GM19099 (cell line): ENCODE results near the gene ST8SIA4.

Experiments used
- POLR2A ChIP-seq: IDR thresholded peaks from 3 replicates; pipeline ENCODE4 v1.6.1; 2011; ENCODE audit warnings: low read depth; ENCODE audit not compliant: insufficient read length; ENCODE audit errors: extremely low read depth

Gene ST8SIA4

DNA sequence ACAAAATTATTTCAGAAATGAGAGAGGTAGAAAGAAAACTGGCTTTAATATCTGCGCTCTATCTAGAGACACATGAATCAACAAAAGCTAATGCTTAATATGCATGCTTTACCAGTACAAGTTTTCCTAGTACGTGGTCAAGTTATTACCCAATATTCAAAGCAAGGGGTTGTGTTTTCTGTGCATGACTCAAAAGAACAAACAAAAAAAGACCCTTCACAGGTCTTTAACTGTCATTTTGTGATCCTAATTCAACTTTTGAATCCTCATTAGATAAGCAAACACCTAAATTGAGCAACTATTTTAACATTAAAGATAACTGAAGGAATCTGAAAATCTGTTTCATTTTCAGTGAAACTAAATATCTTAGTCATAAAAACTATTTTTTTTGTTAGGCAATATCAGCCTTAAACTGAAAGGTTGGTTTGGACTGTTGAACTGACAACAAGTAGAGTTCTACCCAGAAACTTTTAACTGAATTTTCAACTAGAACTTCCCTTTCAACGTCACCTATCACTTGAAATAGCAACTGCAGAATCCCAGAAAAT is 12.5 kb downstream of the ST8SIA4 start:
- no peak for TF ChIP-seq POLR2A

DNA sequence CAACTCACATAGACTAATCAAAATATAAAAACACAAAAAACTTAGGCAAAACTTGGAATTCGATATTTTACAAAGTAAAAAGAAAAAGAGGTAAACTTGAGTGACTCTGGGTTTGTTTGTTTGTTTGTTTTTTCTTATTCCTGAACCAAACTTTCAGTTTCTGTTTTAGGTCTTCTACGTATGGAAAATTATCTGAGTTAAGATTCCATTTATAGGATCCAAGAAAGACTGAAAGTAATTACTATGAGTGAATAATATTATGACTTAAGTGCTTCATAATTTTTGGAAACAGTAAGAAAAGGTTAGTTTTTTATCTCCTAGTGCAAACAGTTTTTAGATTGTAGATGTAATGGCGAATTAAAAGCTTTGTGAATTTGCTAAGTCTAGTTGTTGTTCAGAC is 13.2 kb downstream of the ST8SIA4 start:
- no peak for TF ChIP-seq POLR2A

DNA sequence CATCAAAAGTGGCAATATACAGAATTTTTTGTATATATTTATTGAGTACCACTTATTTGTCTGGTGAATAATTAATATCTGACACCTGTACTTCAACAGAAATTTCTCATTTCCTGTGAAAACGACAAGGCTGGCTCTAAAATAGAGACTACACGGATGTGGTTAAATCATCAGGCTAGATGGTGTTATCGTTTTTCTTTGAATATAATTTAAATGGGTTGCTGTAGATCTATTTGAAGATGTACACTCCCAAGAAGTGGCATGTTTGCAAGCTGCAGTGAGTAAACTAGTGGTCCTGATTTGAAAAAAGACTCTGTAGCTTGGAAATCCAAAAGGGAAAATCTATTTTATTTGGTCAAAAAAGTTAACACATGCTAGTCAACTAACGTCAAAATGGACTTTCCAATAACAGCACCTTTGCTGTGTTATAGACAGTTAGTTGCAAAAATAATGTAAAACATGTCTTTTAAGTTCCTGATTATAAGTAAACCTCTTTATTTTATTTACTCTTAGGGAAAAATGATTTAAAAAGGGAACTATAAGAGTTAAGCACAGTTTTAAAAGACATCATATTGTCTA is 13.8 kb downstream of the ST8SIA4 start:
- TF ChIP-seq POLR2A, result no peak

DNA sequence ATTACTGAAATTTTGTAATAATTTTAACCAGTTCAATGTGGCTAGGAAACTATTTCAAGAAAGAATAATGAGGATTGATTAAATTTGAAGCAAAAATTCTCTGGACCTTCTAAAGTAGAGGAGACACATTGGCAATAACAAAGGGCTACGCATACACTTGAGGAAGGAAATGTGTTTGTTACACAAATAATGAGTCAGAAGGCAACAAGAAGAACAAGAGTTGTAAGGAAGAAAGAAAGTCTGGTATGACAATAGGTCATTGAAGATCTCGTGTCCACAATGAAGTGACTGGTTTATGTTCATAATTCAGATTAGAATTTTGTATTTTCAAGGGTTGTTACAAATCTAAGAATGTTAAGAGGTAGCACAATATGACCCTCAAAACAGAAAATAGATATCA is 25.8 kb downstream of the ST8SIA4 start:
- TF ChIP-seq POLR2A, result no peak

DNA sequence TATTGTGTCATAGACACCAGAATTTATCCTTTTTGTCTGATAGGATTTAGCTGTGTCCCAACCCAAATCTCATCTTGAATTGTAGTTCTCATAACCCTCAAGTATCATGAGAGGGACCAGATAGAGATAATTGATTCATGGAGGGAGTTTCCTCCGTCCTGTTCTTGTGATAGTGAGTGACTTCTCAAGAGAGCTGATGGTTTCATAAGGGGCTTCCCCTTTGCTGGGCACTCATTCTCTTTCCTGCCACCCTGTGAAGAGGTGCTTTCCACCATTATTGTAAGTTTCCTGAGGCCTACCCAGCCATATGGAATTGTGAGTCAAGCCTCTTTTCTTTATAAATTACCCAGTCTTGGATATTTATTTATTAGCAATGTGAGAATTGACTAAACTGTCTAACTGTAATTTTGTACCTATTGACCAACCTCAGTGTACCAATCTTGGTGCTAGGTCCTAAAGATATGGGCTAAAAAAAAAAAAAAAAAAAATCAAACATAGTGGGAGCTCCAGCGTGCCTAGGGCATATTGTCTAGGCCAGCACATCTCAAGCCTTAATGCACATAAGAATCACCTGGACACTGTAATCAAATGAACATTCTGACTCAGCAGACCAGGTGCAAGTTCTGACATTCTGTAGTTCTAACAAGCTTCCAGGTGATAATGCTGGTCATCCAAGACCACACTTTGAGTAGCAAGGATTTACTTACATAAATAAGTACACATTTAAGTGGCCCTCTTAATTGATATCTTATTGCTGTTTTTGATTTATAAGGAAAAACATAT is 30.5 kb downstream of the ST8SIA4 start:
- no peak for TF ChIP-seq POLR2A

DNA sequence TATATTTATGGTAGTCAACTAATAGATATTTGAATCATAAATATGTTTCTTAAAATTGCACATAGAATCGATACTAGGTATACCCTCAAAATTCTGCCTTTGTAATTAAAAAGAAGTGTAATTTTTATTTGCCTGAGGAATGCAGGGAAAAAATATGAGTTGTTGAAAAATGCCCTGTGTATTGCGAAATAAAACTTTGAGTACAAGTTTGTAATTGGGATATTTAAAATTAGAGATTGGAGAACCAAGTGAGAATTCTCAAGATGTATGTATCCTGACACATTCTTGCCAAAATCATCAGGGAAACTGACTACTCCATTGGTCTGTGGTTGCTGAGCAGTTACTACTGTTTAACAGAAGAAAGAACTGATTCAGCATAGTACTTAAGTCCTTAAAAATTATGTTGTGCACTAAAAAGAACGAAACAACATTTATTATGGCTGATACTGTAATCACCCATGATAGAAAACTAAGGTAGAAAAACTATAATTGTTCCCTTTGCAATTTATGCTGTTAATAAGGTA is 36.0 kb downstream of the ST8SIA4 start:
- no peak for TF ChIP-seq POLR2A

DNA sequence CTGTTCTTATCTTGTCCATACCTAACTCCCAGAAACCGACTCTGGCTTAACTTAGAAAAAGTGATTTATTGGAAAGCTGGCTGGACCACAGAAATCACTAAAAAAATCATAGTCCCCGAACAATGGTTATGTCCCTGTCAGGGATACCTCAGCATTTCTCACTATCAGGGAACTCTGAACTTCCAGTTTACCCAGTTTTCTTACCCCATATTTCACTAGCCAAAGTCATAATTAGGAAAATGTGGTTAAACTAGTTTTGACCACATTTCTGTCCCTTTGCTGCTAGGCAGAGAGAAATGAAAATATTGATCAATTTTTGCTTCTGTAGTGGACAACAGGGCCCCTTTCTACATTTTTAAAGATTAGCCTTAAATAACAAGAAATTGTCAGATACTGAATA is 38.2 kb downstream of the ST8SIA4 start:
- no peak for TF ChIP-seq POLR2A

DNA sequence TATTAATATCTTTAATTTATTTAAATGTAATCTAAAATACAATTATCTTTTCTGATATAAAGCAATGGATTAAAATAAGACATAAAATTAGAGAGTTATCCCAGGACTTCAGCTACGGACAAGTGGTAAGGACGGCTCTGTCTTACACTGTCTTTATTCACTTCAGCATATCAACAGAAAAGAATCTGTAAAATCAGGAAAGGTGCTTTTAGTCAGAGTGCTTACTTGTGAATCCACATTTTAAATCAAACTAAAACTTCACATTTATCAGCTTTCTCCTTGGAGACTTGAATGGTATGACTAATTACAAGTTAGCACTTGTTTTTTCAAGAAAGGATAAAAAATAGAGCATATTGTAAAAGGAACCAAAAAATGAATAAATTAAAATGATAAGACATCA is 39.3 kb downstream of the ST8SIA4 start:
- no peak for TF ChIP-seq POLR2A

DNA sequence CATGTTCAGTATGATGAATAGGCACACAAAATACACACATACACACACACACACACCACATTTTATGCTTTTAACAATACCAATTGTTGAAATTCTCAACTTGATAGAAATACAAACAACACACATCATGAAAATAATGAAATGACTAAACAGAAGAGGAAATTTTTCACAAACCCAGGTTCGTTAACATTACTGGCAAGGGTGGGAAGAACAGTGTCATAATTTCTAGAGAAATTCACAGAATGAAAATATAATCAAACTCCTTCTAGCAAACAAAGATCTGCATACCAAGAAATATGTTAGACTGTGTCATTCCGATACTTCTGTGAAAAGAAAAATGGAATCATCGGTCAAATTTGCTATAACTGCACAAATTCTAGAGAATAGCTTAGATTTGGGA is 41.9 kb downstream of the ST8SIA4 start:
- TF ChIP-seq POLR2A, result no peak

DNA sequence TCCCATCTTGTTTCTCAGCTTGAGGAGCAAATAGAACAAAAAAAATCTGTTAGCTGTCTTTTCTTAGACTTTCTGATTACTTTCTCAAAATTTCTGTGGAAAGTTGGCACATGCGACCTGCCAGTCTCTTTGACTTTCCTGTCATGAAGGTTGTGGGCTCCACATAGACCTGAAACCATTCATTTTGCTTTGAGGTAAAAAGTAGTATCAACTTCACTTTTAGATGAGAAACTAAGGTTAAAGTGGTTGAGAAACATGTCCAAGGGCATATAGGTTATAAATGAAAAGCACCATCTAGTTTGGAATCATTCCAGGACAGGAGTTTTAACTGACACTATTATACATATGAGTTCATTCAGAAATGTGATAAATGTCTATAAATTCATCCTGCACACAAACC is 42.7 kb downstream of the ST8SIA4 start:
- no peak for TF ChIP-seq POLR2A

DNA sequence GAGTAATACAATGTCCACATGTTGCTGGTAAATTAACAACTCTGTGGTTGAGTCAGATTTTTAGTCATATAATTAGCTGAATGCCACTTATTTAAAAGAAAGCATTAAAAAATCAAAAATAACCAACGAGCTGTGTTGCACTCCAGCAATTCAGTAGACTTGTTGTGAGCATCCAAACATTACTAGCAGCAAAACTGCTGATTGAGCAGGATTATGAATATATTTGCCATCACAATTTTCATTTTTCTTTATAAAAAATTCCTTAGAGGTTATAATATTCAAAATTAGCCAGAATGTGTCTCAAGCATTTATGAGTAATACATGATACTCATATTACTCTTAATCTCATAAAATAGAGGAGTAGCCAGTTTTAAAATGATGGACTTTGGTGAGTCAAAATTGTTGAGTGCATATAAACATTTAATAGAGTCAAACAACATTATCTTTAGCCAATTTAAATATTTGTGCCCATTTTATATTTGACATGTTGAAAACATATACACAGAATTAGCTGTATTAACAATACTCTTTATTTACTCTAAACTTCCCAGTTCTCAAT is 44.0 kb downstream of the ST8SIA4 start:
- no peak for TF ChIP-seq POLR2A

DNA sequence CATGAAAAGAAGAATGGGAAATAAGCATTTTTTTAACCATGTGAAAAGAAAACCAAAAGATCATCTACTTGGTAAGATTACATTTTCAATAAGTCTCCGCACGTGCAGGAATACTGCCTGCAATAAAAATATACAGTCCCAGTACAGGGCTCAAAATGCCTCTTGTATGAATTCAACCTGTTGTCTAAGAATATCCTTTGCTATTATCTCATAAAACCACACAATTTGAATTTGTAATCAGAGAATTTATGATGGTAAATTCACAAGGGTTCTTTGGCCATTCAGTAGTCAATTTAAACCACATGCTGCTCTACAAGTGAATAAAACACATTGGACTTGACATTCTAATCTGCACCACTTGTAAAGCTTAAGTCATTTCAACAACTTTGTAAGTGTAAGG is 46.6 kb downstream of the ST8SIA4 start:
- no peak for TF ChIP-seq POLR2A

DNA sequence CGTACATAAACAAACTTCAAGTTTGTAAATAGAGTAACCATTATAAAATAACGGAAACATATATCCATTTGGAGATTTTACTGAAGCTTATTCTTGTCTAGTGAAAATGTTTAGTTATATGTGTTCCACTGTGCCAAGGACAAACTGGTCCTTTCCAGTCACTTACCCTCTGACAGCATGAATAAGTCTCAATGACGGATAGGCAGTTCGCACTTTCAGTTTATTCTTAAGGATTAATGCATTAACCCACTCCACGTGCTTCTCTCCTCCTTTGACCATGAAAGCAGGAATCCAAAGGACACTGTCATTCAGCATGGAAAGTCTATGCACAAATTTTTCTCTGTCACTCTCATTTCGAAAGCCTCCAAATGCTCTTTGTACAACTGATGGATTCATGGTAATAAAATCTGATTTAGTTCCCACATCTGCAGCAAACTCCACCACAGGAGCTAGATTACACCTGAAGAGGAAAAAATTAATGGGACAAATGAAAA is 47.1 kb downstream of the ST8SIA4 start:
- TF ChIP-seq POLR2A, result no peak

DNA sequence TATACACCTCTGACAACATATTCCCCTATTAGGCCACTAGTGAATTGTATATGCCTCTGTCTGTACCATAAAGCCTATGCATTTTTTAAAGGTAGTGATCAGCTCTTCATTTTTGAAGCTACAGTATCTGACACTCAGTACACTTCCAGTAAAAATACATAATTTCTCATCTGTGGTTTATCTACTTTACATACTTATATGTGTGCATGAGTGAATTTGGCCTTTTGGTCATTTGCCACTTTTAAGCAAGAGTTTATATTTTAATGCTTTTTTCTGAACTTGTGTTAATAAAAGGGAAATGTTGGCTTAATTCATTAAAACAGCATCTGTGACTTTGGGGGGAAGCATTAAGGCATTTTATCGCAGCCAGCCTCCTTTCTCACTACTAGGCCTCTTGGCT is 47.8 kb downstream of the ST8SIA4 start:
- TF ChIP-seq POLR2A, result no peak

DNA sequence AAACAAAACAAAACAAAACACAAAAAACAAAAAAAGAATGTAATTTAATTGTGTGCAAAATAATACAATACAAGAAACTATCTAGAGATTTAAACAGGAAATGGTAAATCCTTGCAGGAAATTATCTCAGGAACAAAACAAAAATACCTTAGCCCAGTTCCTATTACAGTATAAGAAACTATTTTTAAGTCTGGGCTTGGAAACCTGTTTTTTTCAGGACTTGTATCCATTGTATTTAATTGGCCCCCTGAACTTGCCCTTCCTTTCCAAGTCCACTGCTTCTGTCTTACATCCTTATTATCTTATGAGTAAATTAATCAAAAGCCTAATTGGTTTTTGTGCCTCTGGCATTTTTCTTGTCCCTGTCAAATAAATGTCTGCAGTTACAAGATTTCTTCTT is 48.5 kb downstream of the ST8SIA4 start:
- TF ChIP-seq POLR2A, result no peak

DNA sequence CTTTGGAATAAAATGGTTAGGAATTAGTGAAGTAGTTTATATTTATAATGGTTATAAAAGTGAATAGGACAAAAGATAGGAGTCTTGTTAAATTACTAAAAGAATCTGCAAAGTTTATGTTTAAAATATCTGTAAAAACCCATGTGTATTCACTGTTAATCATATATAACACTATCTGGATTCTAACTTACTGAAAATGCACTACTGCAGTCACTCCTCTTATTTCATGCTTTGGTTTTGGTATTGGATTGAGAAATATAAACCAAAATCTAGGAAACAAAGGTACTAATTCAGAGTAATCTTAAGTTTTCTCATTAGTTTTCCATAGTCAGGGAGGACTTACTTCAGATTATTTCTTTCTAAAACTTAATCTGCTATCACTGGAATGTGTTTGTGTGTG is 49.5 kb downstream of the ST8SIA4 start:
- no peak for TF ChIP-seq POLR2A

DNA sequence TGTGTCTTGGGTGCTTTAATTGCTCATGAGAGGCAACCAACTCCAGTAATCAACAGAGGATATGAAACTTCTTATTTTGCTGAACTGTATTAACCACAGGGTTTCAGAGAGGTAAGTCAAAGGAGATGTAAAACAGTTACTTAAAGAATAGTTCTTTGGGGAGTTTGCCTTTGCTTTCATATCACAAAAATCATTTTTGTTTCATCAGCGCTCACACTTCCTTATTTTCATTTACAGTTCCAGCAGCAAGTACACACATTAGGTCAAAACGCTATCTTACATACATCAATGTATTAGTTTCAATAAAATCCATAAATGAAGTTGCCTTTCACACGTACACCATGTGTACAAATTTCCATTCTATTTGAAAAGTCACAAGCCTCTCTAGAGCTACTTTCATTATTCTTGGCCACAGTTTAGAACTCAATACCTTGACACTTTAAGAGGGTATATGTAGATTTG is 50.1 kb downstream of the ST8SIA4 start:
- no peak for TF ChIP-seq POLR2A

DNA sequence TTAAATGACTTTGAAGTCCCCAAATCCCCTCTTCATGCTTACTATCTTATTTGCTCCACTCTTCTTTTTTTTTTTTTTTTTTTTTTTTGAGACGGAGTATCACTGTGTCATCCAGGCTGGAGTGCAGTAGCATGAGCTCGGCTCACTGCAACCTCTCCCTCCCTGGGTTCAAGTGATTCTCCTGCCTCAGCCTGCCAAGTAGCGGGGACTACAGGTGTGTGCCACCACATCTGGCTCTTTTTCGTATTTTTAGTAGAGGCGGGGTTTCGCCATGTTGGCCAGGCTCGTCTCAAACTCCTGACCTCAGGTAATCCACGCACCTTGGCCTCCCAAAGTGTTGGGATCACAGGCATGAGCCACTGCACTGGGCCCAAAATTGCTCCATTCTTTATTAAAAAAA is 51.0 kb downstream of the ST8SIA4 start:
- TF ChIP-seq POLR2A, result no peak
